ENCODE data around the gene TMEM108. TPM values are rescaled to one million over a fixed set of nuclear protein-coding genes. Genes with fewer than 3 reads are reported as not detected.

The TMEM108 gene
- polyA plus RNA-seq, 4 donors = 1.7 to 4.0 (median 2.6) TPM

GRCh38 chr3:133113927-133114597 lies 75.9 kb downstream of the TMEM108 start:
- DNase-seq (ENCODE audit: low read depth in 4 of 4, low spot score in 2 of 4) = no peak

- DNase-seq (ENCODE audit: low read depth in 4 of 4, low spot score in 2 of 4) = no peak
Measured at GRCh38 chr3:133115176-133115575, 77.0 kb downstream of the TMEM108 start.

- DNase-seq (ENCODE audit: low read depth in 4 of 4, low spot score in 2 of 4) = no peak
Measured at GRCh38 chr3:133117342-133117741, 79.2 kb downstream of the TMEM108 start.

GRCh38 chr3:133119176-133119575 lies 81.0 kb downstream of the TMEM108 start:
- DNase-seq (ENCODE audit: low read depth in 4 of 4, low spot score in 2 of 4) = no peak

GRCh38 chr3:133121450-133121849 lies 83.3 kb downstream of the TMEM108 start:
- no peak for DNase-seq (ENCODE audit: low read depth in 4 of 4, low spot score in 2 of 4)

GRCh38 chr3:133123636-133124035 lies 85.4 kb downstream of the TMEM108 start:
- no peak for DNase-seq (ENCODE audit: low read depth in 4 of 4, low spot score in 2 of 4)

GRCh38 chr3:133124511-133124910 lies 86.3 kb downstream of the TMEM108 start:
- DNase-seq (ENCODE audit: low read depth in 4 of 4, low spot score in 2 of 4) = no peak

GRCh38 chr3:133125171-133125570 lies 87.0 kb downstream of the TMEM108 start:
- no peak for DNase-seq (ENCODE audit: low read depth in 4 of 4, low spot score in 2 of 4)

- no peak for DNase-seq (ENCODE audit: low read depth in 4 of 4, low spot score in 2 of 4)
Measured at GRCh38 chr3:133125802-133126201, 87.6 kb downstream of the TMEM108 start.

- DNase-seq (ENCODE audit: low read depth in 4 of 4, low spot score in 2 of 4) = no peak
Measured at GRCh38 chr3:133127381-133127780, 89.2 kb downstream of the TMEM108 start.

GRCh38 chr3:133130168-133130567 lies 92.0 kb downstream of the TMEM108 start:
- DNase-seq (ENCODE audit: low read depth in 4 of 4, low spot score in 2 of 4) = no peak

GRCh38 chr3:133135306-133135705 lies 97.1 kb downstream of the TMEM108 start:
- DNase-seq (ENCODE audit: low read depth in 4 of 4, low spot score in 2 of 4) = no peak

- DNase-seq (ENCODE audit: low read depth in 4 of 4, low spot score in 2 of 4) = no peak
Measured at GRCh38 chr3:133136114-133137041, 98.2 kb downstream of the TMEM108 start.

GRCh38 chr3:133137042-133137996 lies 99.1 kb downstream of the TMEM108 start:
- DNase-seq (ENCODE audit: low read depth in 4 of 4, low spot score in 2 of 4) = no peak

- no peak for DNase-seq (ENCODE audit: low read depth in 4 of 4, low spot score in 2 of 4)
Measured at GRCh38 chr3:133138017-133138416, 99.8 kb downstream of the TMEM108 start.

GRCh38 chr3:133152056-133152455 lies 113.9 kb downstream of the TMEM108 start:
- no peak for DNase-seq (ENCODE audit: low read depth in 4 of 4, low spot score in 2 of 4)

- no peak for DNase-seq (ENCODE audit: low read depth in 4 of 4, low spot score in 2 of 4)
Measured at GRCh38 chr3:133152681-133153220, 114.6 kb downstream of the TMEM108 start.

- no peak for DNase-seq (ENCODE audit: low read depth in 4 of 4, low spot score in 2 of 4)
Measured at GRCh38 chr3:133153382-133153781, 115.2 kb downstream of the TMEM108 start.

- no peak for DNase-seq (ENCODE audit: low read depth in 4 of 4, low spot score in 2 of 4)
Measured at GRCh38 chr3:133157716-133158115, 119.5 kb downstream of the TMEM108 start.

- DNase-seq (ENCODE audit: low read depth in 4 of 4, low spot score in 2 of 4) = no peak
Measured at GRCh38 chr3:133158686-133159085, 120.5 kb downstream of the TMEM108 start.

All from left renal cortex interstitium (tissue), 4 donors.